Neural cell (in vitro differentiated cells): Measurements from ENCODE around the gene ZNF24. TPM values are rescaled to one million over a fixed set of nuclear protein-coding genes. Genes with fewer than 3 reads are reported as not detected.

Experiments used
- H2AFZ ChIP-seq: fragments of 200-600, 300-800 bp; sonication (generic), shearing (Covaris generic); 2 replicates; pipeline ENCODE4 v1.6.0; 2014; ENCODE audit warnings: low read depth, mild to moderate bottlenecking, antibody characterized with exemption, low read length, moderate library complexity
- H3F3A ChIP-seq: fragments of 200-600 bp; shearing (Covaris generic); 2 replicates; pipeline ENCODE4 v1.6.1; 2016; ENCODE audit warnings: mild to moderate bottlenecking, moderate library complexity, mixed read lengths, antibody characterized with exemption, low read length; ENCODE audit not compliant: insufficient read depth, poor library complexity, severe bottlenecking
- H3K27ac ChIP-seq: fragments of 200-600, 300-800 bp; sonication (generic), shearing (Covaris generic); 2 replicates; pipeline ENCODE4 v1.5.1; 2014; ENCODE audit warnings: mild to moderate bottlenecking, low read length, moderate library complexity
- H3K27me3 ChIP-seq: fragments of 300-800, 200-600 bp; sonication (generic), shearing (Covaris generic); 2 replicates; pipeline ENCODE4 v1.6.0; 2014; ENCODE audit warnings: mild to moderate bottlenecking, low read depth, low read length, moderate library complexity; ENCODE audit not compliant: insufficient read depth
- H3K36me3 ChIP-seq: fragments of 300-800, 200-600 bp; sonication (generic), shearing (Covaris generic); 2 replicates; pipeline ENCODE4 v1.5.1; 2014; ENCODE audit warnings: mild to moderate bottlenecking, antibody characterized with exemption, low read length, moderate library complexity; ENCODE audit not compliant: insufficient read depth
- H3K4me2 ChIP-seq: fragments of 300-800, 200-600 bp; sonication (generic), shearing (Covaris generic); 2 replicates; pipeline ENCODE4 v1.6.0; 2014; ENCODE audit warnings: mild to moderate bottlenecking, low read length
- H3K4me3 ChIP-seq: fragments of 300-800, 200-600 bp; sonication (generic), shearing (Covaris generic); 2 replicates; pipeline ENCODE4 v1.5.1; 2014; ENCODE audit warnings: mild to moderate bottlenecking, low read length, moderate library complexity
- H3K79me2 ChIP-seq: fragments of 200-600 bp; shearing (Covaris generic); replicated peaks from 2 replicates; pipeline ENCODE4 v1.6.0; 2014; ENCODE audit warnings: mild to moderate bottlenecking, low read length, moderate library complexity; ENCODE audit not compliant: insufficient read depth
- H3K9ac ChIP-seq: fragments of 300-800, 200-600 bp; sonication (generic), shearing (Covaris generic); 2 replicates; pipeline ENCODE4 v1.6.1; 2016; ENCODE audit warnings: mild to moderate bottlenecking, low read length, mixed read lengths
- H3K9me2 ChIP-seq: fragments of 200-600 bp; shearing (Covaris generic); 2 replicates; pipeline ENCODE4 v1.6.1; 2016; ENCODE audit warnings: mild to moderate bottlenecking, low read length, mixed read lengths; ENCODE audit not compliant: insufficient read depth
- H3K9me3 ChIP-seq: fragments of 200-600, 300-800 bp; sonication (generic), shearing (Covaris generic); 2 replicates; pipeline ENCODE4 v1.6.1; 2016; ENCODE audit warnings: mild to moderate bottlenecking, mixed run types, low read length, moderate library complexity, mixed read lengths
- H4K20me1 ChIP-seq: fragments of 200-600 bp; shearing (Covaris generic); 2 replicates; pipeline ENCODE4 v1.6.1; 2016; ENCODE audit warnings: mild to moderate bottlenecking, mixed run types; ENCODE audit not compliant: insufficient read depth
- CTCF ChIP-seq: fragments of 450-650 bp; IDR thresholded peaks from 2 replicates; pipeline ENCODE4 v1.5.1; 2014; ENCODE audit warnings: antibody characterized with exemption, mild to moderate bottlenecking, moderate library complexity; ENCODE audit not compliant: poor library complexity, severe bottlenecking
- EP300 ChIP-seq: fragments of 450-650 bp; conservative IDR thresholded peaks from 2 replicates; pipeline ENCODE4 v1.6.1; 2014; ENCODE audit warnings: antibody characterized with exemption, mild to moderate bottlenecking, moderate library complexity; ENCODE audit not compliant: poor library complexity, severe bottlenecking
- EZH2 ChIP-seq: fragments of 200-600, 300-800 bp; shearing (Covaris generic), sonication (generic); IDR thresholded peaks from 2 replicates; pipeline ENCODE4 v1.6.1; 2014; ENCODE audit warnings: antibody characterized with exemption, low read length, borderline replicate concordance, mild to moderate bottlenecking; ENCODE audit not compliant: insufficient read depth, poor library complexity, severe bottlenecking
- MXI1 ChIP-seq: fragments of 450-650 bp; conservative IDR thresholded peaks from 2 replicates; pipeline ENCODE4 v1.6.1; 2014; ENCODE audit warnings: antibody characterized with exemption, mild to moderate bottlenecking; ENCODE audit not compliant: poor library complexity, severe bottlenecking
- POLR2AphosphoS5 ChIP-seq: IDR thresholded peaks from 2 replicates; pipeline ENCODE4 v1.6.1; 2012
- RAD21 ChIP-seq: fragments of 450-650 bp; conservative IDR thresholded peaks from 2 replicates; pipeline ENCODE4 v1.6.1; 2014; ENCODE audit warnings: antibody characterized with exemption, mild to moderate bottlenecking, moderate library complexity
- REST ChIP-seq: IDR thresholded peaks from 2 replicates; pipeline ENCODE4 v1.6.1; 2012; ENCODE audit warnings: borderline replicate concordance
- SMC3 ChIP-seq: fragments of 450-650 bp; conservative IDR thresholded peaks from 2 replicates; pipeline ENCODE4 v1.6.1; 2014; ENCODE audit warnings: antibody characterized with exemption, mild to moderate bottlenecking, moderate library complexity; ENCODE audit not compliant: poor library complexity
- TAF1 ChIP-seq: IDR thresholded peaks from 2 replicates; pipeline ENCODE4 v1.6.1; 2012; ENCODE audit warnings: low read depth
- polyA plus RNA-seq: library from polyadenylated mRNA; depleted of rRNA; stranded (reverse); fragments of >200 nt; gene quantifications from 2 replicates; pipeline ENCODE4 v1.2.3, GENCODE V29; 2014

ZNF24 gene
- polyA plus RNA-seq, 1 donor from 2014 or later: 46.3 TPM

GRCh38 chr18:35376393-35376741, 32.1 kb upstream of the ZNF24 start:
- no peaks in the 10 kb centered on the region for H4K20me1 ChIP-seq
- no peaks in the 10 kb centered on the region for H3K9me3 ChIP-seq
- H3K36me3 ChIP-seq: no peaks in the 10 kb centered on the region
- no peaks in the 10 kb centered on the region for H3K9me2 ChIP-seq
- H2AFZ ChIP-seq: peak overlapping the region; percentile 51
- no peak for TF ChIP-seq TAF1
- no peak for TF ChIP-seq SMC3
- TF ChIP-seq CTCF: no peak
- TF ChIP-seq POLR2AphosphoS5: no peak
- TF ChIP-seq EP300: no peak
- no peak for TF ChIP-seq RAD21
- TF ChIP-seq EZH2: no peak
- TF ChIP-seq MXI1: no peak
- TF ChIP-seq REST: no peak
- H3K9ac ChIP-seq: peak overlapping the region; percentile 65
- H3K27me3 ChIP-seq: peaks cover 6% of the 10 kb centered on the region
- H3K4me3 ChIP-seq: peak overlapping the region; percentile 82
- no peak overlapping the region for H3K27ac ChIP-seq
- H3K4me2 ChIP-seq: no peak overlapping the region
- H3K79me2 ChIP-seq: no peaks in the 10 kb centered on the region
- H3F3A ChIP-seq: no peaks in the 10 kb centered on the region

GRCh38 chr18:35374708-35375107, 30.5 kb upstream of the ZNF24 start:
- TF ChIP-seq TAF1 (no peak), MXI1 (no peak), SMC3 (no peak), CTCF (no peak), EZH2 (no peak), EP300 (no peak), REST (no peak), POLR2AphosphoS5 (no peak), RAD21 (no peak)
- H3K9ac ChIP-seq: no peak overlapping the region

More at GRCh38 chr18:35374708-35375107, 30.5 kb upstream of the ZNF24 start:
- H3K79me2 ChIP-seq: no peaks in the 10 kb centered on the region
- no peaks in the 10 kb centered on the region for H3K9me2 ChIP-seq
- no peak overlapping the region for H2AFZ ChIP-seq
- H4K20me1 ChIP-seq: no peaks in the 10 kb centered on the region
- no peaks in the 10 kb centered on the region for H3K9me3 ChIP-seq
- H3K4me3 ChIP-seq: no peak overlapping the region
- no peak overlapping the region for H3K4me2 ChIP-seq
- H3K27me3 ChIP-seq: peaks cover 6% of the 10 kb centered on the region
- no peaks in the 10 kb centered on the region for H3F3A ChIP-seq
- no peaks in the 10 kb centered on the region for H3K36me3 ChIP-seq
- H3K27ac ChIP-seq: no peak overlapping the region
